ENCODE measurements around the gene RBP3. TPM values are rescaled to one million over a fixed set of nuclear protein-coding genes. Genes with fewer than 3 reads are reported as not detected.

RBP3 gene
- total RNA-seq, 1 experiment from 2014 or later: not detected

GRCh38 chr10:47357131-47357582 lies 9.0 kb downstream of the RBP3 start:
- H4K20me1 ChIP-seq (ENCODE audit: insufficient read depth): no peaks in the 10 kb centered on the region
- H3K27ac ChIP-seq (ENCODE audit: low read depth, low read length): no peak overlapping the region
- RAD21 ChIA-PET (ENCODE audit: low non-redundant PET in 1 of 2, low total read pairs in 2 of 2, uncharacterized antibody in 2 of 2, unreplicated experiment in 2 of 2): no interaction called here
- intact Hi-C loops (cut with micrococcal nuclease): no loop called here
- no peaks in the 10 kb centered on the region for H3K36me3 ChIP-seq (ENCODE audit: control insufficient read depth in 1 of 2, insufficient read depth in 2 of 2, low read length in 2 of 2)
- no peak overlapping the region for H3K4me3 ChIP-seq (replicated peaks in 1 of 2; ENCODE audit: low read depth in 1 of 2, low read length in 2 of 2)
- BruUV-seq (replicated peaks): no TSS peak
- peaks cover 0 to 9% of the 10 kb centered on the region in 2 experiments; a peak in 1 of 4 replicates for H3K4me1 ChIP-seq (ENCODE audit: control insufficient read depth in 1 of 2, insufficient read depth in 2 of 2, low read length in 2 of 2)
- no peak for ATAC-seq
- no peak overlapping the region for H3K4me2 ChIP-seq (ENCODE audit: low read length)
- POLR2A ChIA-PET: no interaction called here
- DNase-seq (ENCODE audit: low read depth, low spot score): no peak
- no peak overlapping the region for H2AFZ ChIP-seq (ENCODE audit: low read depth, low read length, poor library complexity, severe bottlenecking)
- no peak overlapping the region for H3K9ac ChIP-seq (ENCODE audit: low read length)
- CTCF ChIA-PET: no interaction called here
- H3K9me3 ChIP-seq (ENCODE audit: control insufficient read depth in 1 of 2, insufficient read depth in 1 of 2, low read depth in 1 of 2, low read length in 2 of 2): no peaks in the 10 kb centered on the region
- H3K9me2 ChIP-seq (ENCODE audit: insufficient read depth): no peaks in the 10 kb centered on the region
- TF ChIP-seq REST (IDR thresholded peaks at IDR 0.05; ENCODE audit: low read depth) (no peak), CBX3 (IDR thresholded peaks at IDR 0.05; ENCODE audit: low read depth) (no peak), ELF1 (IDR thresholded peaks at IDR 0.05; ENCODE audit: borderline replicate concordance, low read depth) (no peak), RAD21 (IDR thresholded peaks at IDR 0.05; ENCODE audit: low read depth) (no peak), JUND (IDR thresholded peaks at IDR 0.05) (no peak), EZH2phosphoT487 (IDR thresholded peaks at IDR 0.05; ENCODE audit: borderline replicate concordance) (no peak), SIN3A (IDR thresholded peaks at IDR 0.05; ENCODE audit: low read depth) (no peak), TCF7L2 (IDR thresholded peaks at IDR 0.05; ENCODE audit: borderline replicate concordance, extremely low read depth, insufficient read depth, insufficient read length) (no peak), POLR2A (IDR thresholded peaks at IDR 0.05; ENCODE audit: borderline replicate concordance, extremely low read depth, insufficient read depth, insufficient read length) (no peak), EGR1 (IDR thresholded peaks at IDR 0.05; ENCODE audit: low read depth) (no peak), ZFX (IDR thresholded peaks at IDR 0.05) (no peak), CEBPB (IDR thresholded peaks at IDR 0.05; ENCODE audit: low read depth) (no peak), MAX (IDR thresholded peaks at IDR 0.05) (no peak), SP1 (IDR thresholded peaks at IDR 0.05; ENCODE audit: low read depth) (no peak), SRF (IDR thresholded peaks at IDR 0.05; ENCODE audit: low read depth) (no peak)
- no peaks in the 10 kb centered on the region for H3K27me3 ChIP-seq (ENCODE audit: insufficient read depth, low read length)
- no peaks in the 10 kb centered on the region for H3K79me2 ChIP-seq (ENCODE audit: insufficient read depth, low read length)
